ENCODE results near the gene DENND6B.

Gene DENND6B

GRCh38 chr22:50293441-50294318 lies 33.1 kb downstream of the DENND6B start:
- no peak for TF ChIP-seq CTCF (IDR thresholded peaks at IDR 0.05; ENCODE audit: control insufficient read depth, insufficient read depth, low read depth, low read length, missing control alignments)
- peak; percentile 17 for DNase-seq (ENCODE audit: low read depth)
- H3K4me3 ChIP-seq (ENCODE audit: control insufficient read depth, low read depth, low read length) = peak overlapping the region; percentile 35

GRCh38 chr22:50292643-50293440 lies 34.0 kb downstream of the DENND6B start:
- TF ChIP-seq CTCF (IDR thresholded peaks at IDR 0.05; ENCODE audit: control insufficient read depth, insufficient read depth, low read depth, low read length, missing control alignments) = no peak
- DNase-seq (ENCODE audit: low read depth) = no peak
- peak overlapping the region; percentile 35 for H3K4me3 ChIP-seq (ENCODE audit: control insufficient read depth, low read depth, low read length)

GRCh38 chr22:50289942-50290630 lies 36.7 kb downstream of the DENND6B start:
- no peak for TF ChIP-seq CTCF (IDR thresholded peaks at IDR 0.05; ENCODE audit: control insufficient read depth, insufficient read depth, low read depth, low read length, missing control alignments)
- H3K4me3 ChIP-seq (ENCODE audit: control insufficient read depth, low read depth, low read length) = no peak overlapping the region
- DNase-seq (ENCODE audit: low read depth) = no peak

GRCh38 chr22:50289151-50289941 lies 37.5 kb downstream of the DENND6B start:
- TF ChIP-seq CTCF (IDR thresholded peaks at IDR 0.05; ENCODE audit: control insufficient read depth, insufficient read depth, low read depth, low read length, missing control alignments) = no peak
- no peak overlapping the region for H3K4me3 ChIP-seq (ENCODE audit: control insufficient read depth, low read depth, low read length)

GRCh38 chr22:50287731-50288130 lies 39.1 kb downstream of the DENND6B start:
- no peak for TF ChIP-seq CTCF (IDR thresholded peaks at IDR 0.05; ENCODE audit: control insufficient read depth, insufficient read depth, low read depth, low read length, missing control alignments)
- DNase-seq (ENCODE audit: low read depth) = no peak
- no peak overlapping the region for H3K4me3 ChIP-seq (ENCODE audit: control insufficient read depth, low read depth, low read length)

More at GRCh38 chr22:50289151-50289941, 37.5 kb downstream of the DENND6B start:
- DNase-seq (ENCODE audit: low read depth) = no peak
